Stimulated activated naive CD8-positive, alpha-beta T cell treated with anti-CD3 and anti-CD28 coated beads, Interleukin-15, Interleukin-2, amounts not matched to agents 100 U/mL and 50 U/mL, for 24 hours (primary cell): ENCODE data around the gene ARFGAP1.
A peak's percentile ranks its signal among the peaks of the same experiment; 100 is the strongest.

Source experiments
- ATAC-seq: fragments of 150-1000 bp; cut with Tn5 transposase; one replicate; pipeline ENCODE4 v1.10.0; 2021
- DNase-seq: peaks from one replicate; pipeline ENCODE4 v3.0.0; 2021

The ARFGAP1 gene

DNA sequence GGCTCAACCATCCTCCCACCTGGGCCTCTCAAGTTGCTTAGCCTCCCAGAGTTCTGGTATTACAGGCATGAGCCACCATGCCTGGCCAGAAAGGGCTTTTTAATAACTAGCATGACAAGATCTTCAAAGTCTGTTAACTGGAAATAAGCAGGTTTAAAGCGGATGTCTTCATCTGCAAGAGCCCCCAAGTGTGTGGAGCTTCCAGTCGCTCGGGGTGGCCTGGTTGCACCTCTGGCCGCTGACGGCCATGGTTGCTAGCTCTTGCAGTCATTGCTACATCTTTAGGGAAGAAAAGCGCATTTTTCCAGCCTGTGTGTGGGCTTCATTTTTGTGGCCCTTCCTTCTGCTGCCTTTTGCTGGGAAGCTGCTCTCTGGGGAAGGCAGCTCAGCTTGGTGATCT lies 7.8 kb downstream of the ARFGAP1 start:
- ATAC-seq = no peak
- DNase-seq = no peak

DNA sequence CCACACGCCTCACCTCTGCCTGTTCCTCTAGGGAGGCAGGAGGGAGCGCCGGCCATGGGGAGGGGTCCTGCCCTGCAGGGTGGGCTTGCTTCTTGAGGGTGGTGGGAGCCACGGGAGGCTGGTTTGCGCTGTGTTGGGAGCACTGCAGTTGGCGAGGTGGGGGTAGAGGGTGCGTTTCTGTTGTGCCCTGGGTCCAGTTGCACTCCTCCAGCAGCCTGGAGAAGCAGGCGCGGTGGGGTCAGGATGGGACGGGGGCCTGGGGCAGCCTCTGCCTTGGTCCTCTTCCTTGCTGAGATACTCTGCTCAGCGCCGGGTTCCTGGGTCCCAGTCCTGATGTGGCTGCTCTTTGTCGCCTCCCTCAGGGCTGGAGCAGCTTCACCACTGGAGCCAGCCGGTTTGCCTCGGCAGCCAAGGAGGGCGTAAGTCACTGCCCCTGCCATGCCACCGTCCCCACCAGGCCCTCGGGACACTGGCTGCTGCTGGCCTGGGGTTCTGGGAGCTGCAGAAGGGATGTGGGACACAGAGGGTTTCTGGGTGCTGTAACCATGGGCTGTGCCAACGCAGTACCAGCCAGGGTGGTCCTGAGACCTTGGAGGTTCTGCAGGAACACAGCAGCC lies 8.4 kb downstream of the ARFGAP1 start:
- no peak for ATAC-seq
- DNase-seq = no peak

DNA sequence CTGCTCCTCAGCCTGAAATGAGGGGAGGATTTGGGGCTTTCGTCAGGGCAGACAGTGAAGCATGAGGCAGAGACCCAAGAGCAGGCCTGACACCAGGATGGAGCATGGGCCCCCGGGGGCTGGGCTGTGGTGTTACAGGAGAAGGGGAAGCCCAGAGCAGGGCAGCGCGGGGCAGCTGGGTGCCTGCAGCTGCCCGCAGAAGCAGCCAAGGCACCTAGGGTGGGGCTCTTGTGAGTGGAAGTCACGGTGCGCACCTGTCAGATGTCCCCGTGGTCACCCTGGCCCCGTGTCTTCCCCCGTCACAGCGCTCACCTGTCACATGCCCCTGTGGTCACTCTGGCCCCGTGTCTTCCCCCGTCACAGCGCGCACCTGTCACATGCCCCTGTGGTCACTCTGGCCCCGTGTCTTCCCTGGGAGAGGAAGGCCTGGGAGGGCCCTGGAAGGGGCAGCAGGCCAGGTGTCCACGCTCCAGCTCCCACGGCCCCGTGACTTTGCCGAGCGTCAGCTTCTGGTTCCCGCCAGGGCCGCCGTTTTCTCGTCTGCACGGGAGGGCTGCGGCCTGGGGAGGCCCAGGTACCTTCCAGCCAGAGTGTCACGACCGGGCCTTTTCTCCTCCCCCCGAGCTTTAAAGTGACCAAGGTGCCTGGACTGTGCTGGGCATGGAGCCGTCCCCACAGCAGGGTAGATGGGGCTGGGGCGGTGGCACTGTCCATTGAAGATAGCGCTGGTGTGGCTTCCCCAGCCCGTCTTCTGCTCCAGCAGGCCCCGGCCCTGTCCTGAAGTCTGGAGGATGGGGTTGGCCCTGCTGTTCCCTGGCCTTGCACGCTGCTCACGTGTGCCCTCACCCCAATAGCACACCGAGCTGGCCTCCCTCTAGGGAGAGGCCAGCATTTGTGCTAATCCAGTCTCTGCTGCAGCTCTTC lies 9.4 kb downstream of the ARFGAP1 start:
- ATAC-seq = no peak
- no peak for DNase-seq

DNA sequence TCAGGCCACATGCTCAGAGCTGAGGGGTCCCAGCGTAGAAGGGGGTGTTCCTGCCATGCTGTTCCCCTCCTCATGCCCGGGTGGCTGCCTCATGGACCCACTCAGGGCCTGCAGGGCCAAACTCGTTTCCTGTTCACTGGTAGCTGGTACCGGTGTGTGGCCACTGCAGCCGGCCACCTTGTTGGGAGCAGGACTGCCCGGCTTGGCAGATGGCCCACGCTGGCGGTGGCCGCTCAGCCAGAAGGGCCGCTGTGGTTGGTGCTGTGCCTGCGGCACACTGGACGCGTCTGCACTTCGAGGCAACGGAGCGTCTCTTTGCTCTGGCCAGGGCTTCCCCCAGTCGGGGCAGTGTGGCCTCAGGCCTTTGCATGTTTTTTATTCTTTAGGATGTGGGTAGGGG lies 10.3 kb downstream of the ARFGAP1 start:
- DNase-seq (no peak), ATAC-seq (no peak)

DNA sequence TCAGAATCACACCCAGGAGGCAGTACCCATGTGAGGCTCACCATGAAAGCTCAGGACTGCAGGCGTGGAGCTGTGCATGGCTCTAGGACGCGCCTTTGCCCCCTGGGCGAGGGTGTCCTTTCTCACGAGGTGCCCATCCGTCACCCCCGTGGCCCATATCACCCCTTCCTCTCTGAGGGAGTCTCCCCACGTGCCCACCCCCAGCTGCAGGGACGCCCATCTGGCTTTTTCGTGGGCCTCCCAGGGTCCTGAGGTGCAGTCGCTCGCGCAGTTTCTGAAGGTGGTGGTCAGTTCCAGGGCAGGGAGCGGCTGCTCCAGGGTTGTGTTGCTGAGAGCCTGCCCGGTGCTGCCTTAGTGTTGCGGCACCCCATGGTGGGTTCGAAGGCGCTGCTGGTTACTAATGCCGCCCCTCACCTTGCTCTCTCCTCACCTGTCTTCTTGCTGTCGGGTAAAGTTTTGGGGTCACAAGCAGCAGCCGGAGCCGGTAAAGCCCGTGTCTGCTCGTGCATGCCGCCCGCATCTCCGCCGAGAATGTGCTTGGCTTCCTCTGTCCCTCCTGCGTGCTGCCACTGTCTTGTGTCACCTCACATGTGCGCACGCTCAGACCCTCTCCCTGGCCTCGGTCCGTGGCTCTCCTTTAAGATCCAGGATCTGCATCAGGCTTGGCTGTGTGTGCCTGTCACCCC lies 10.9 kb downstream of the ARFGAP1 start:
- no peak for ATAC-seq
- DNase-seq = no peak

DNA sequence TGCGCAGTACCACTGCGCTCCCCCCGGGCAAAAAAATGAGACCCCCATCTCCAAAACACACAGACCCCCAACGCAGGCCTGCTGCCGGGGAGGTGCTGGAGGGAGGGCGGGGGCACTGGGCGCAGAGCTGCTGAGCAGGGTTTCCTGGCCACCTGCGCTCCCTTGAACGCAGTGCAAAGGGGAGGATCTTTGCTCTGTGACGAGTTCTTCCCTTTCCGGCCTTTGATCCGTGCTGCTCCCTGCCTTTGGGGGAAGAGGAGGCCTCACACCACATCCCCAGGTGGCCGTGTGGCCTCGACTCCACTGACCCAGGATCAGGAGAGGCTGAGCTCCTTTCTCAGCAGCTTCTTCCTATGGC lies 11.4 kb downstream of the ARFGAP1 start:
- ATAC-seq (peak; percentile 34), DNase-seq (no peak)

DNA sequence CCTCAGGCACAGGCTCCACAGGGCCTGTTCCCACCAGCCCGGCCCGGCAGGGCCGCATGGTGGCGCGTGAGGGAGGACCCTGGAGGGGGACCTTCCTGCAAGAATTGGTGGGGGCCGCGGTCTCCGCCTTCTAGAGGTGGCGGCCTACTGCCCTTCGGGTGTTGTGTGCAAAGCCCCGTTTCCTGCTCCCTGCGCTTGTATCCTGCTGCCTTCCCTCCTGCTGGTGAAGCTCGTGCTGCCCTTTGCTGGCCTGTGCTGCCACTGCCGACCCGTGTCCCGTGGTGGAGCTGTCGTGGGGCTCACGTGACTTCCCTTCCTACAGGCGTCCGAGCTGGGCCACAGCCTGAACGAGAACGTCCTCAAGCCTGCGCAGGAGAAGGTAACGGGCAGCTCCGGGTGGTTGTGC lies 11.9 kb downstream of the ARFGAP1 start:
- ATAC-seq (no peak), DNase-seq (no peak)

DNA sequence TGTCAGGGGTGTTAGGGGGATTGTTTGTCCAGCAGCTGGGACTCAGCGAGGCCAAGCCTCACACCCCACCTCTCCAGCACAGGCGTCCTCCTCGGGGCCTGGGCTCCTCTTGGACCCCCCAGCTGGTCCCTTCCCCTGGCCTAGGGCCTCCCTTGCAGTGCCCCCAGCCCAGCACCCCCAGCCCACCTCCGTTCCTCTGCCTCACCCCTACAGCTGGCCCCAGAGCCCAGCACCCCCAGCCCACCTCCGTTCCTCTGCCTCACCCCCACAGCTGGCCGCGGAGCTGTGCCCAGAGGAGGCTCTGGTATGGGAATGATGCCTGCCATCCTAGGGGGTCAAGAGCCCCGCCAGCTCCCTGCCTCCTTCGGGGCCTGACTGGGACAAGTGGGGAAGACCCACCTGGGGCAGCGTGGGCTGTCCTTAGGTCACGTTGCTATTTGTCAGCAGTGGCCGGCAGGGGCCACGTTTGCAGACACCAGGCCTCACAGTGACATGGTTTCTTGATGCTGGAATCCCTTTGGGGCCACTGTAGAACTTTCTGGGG lies 12.4 kb downstream of the ARFGAP1 start:
- ATAC-seq (no peak), DNase-seq (no peak)

DNA sequence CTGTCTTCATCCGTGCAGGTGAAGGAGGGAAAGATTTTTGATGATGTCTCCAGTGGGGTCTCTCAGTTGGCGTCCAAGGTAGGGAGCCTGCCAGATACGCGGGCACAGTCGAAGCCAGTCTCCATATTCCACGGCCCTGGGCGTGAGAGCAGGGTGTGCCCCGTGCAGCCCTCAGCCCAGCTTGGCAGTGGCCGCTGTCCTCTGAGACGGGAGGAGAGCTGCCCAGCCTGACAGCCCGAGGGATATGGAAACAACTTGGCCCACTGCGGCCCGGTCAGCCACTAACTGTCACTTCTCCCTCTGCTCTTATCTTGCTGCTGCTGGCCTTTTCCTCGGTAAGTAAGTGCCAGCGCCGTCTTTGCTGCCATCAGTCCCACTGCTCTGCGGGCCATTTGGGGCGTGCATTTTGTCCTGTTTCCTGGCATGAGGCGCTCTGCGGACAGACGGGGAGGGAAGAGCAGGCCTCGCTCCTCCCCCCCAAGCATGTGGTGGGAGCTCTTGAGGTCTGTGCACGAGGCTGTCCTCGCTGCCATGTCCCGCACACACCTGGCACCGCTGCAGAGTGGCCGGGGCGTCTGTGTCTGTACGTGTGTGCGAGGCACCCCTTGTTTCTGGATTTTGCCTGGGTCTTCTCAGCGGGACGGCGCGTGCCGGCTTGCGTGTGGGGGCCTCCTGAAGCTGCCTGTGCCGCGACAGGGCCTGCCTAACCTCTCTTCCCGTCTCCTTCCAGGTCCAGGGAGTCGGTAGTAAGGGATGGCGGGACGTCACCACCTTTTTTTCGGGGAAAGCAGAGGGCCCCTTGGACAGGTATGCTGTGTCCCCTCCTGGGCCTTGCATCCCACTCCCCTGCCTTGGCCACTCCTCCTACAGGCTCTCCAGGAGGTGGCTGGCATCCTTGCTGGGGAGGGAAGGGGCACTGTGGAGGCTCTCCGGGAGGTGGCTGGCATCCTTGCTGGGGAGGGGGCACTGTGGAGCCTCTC lies 13.3 kb downstream of the ARFGAP1 start:
- DNase-seq = no peak
- no peak for ATAC-seq

DNA sequence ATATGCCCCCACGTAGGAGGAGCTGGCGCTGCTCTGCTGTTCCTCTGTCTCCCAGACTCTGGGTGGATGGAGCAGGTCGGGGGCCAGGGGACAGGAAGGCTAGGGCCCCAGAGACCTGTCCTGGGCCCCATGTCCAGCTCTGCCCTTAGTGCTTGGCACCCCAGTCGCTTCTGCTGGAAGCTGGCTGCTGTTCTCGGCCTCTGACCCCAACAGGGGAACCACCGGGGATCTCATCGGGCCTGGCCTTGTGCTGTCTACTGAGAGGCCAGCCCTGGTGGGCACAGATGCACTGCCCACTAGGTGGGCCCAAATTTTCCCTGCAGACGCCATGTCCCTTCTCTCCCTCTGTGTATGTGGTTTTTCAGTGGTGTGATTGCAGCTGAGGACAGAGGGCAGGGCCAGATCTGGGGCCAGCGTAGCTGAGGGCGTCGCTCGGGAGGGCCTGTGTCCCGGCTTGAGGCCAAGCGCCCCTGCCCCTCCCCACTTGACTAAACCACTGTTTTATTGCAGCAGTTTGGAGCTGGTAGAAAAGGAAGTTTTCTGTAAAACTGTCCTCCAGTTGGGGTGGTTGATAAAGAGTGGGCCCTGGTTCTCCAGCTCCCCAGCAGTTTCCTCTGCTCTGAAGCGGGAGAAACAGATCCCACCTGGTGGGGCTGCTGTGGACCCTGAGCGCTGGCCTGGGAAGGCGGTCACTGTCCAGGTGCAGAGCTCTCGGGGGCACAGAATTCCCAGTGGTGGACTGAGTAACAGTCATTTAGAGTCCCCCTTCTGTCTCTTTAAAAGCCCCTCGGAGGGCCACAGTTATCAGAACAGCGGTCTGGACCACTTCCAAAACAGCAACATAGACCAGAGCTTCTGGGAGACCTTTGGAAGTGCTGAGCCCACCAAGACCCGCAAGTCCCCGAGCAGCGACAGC lies 14.4 kb downstream of the ARFGAP1 start:
- DNase-seq (no peak), ATAC-seq (no peak)

DNA sequence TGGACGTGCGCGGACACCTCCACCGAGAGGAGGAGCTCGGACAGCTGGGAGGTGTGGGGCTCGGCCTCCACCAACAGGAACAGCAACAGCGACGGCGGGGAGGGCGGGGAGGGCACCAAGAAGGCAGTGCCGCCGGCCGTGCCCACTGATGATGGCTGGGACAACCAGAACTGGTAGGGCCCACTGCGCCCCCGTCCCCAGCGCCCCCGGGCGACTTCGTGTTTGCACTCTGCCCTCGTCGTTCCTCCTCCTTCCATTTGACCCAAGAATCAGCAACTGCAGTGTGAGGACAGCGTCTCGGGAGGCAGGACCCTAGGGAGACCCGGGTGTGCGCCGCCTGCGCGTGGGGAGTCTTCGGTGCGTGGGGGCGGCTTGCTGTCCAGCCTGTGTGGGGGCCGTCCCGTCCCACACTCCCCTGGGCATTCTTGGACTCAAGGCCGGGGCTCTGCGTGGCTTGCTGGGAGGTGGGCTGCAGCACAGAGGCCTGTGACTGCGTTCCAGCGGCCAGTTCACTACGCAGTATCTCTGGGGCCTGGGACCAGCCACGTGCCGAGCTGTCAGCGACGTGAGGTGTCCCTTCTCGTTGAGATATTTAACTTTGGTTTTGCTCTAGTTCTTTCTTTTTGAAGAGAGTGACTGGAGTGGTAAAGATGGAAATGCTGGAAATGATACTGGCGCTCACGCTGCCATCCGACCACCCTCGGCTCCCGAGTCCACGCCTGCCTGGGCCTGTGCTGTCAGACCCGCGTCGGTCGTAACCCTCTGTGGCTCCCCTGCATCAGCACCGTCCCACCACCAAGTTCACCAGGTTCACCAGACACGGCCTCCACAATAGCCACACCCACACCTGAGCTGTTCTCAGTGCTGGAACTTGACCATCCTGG lies 15.3 kb downstream of the ARFGAP1 start:
- ATAC-seq = no peak
- no peak for DNase-seq

DNA sequence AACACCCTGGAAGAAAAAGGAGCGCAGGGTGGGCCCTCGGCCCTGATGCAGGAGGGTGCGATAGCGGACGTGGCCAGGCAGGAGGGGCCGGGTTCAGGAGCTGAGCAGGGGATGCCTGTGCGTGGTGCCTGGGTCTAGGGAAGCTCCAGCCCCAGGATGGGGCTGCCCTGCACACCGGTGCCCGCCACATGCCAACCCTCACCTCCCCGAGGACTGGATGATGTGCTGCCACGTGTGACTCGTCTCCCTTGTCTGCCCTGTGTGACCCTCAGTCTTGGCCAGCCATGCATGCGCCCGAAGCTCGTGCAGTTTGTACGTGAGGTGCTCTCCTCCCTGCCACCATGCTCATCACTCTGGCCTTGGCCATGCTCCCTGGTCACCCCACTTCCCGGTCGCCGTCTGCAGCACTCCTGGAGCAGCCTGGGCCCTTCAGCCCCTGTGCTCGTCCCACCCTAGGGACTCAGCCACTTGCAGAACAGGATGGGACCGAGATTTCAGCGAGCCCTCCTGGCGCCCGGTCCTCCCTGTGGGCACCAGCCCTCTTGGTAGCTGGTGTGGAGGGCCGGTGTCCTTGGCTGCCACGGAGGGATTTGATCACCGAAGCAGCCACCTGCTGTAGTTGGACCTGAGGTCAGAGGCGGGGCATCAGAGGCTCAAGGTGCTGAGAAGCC lies 16.1 kb downstream of the ARFGAP1 start:
- ATAC-seq (no peak), DNase-seq (no peak)

DNA sequence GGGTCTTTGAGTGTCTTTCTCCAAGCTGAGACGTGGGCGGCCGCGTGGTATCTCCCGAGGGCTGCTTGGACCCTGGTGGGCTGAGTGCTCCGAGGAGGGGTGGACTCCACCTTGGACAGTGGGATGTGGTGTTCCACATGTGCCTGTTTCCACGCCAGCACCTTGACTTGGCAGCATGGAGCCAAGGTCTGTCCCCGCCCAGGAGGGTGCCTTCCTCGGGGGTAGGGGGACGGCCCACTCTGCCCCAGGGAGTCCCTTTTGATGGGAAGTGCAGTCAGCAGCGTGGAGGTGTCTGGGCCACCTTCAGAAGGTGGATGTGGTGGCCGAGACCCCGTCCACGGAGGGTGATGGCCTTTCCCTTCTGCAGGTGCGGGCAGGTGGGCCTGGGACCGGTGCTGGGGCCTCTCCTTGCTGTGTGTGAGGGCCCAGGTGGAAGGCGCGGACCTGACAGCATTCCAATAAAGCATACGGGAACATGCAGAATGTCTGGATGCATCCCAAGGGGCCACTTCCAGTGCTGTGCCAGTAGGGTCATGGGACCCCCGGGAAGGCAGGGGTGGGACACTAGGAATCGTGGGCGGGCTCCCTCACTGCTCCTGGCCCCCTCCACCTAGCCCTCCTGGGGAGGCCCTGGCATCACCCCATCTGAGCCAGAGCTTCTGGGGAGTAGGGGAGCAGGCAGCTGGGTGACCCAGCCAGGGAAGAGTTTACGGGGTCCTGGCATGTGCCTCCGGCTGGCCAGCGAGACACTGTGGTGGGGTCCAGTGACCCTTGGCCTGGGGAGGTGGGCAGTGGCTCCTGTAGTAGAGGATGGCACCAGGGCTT lies 16.9 kb downstream of the ARFGAP1 start:
- no peak for ATAC-seq
- no peak for DNase-seq

DNA sequence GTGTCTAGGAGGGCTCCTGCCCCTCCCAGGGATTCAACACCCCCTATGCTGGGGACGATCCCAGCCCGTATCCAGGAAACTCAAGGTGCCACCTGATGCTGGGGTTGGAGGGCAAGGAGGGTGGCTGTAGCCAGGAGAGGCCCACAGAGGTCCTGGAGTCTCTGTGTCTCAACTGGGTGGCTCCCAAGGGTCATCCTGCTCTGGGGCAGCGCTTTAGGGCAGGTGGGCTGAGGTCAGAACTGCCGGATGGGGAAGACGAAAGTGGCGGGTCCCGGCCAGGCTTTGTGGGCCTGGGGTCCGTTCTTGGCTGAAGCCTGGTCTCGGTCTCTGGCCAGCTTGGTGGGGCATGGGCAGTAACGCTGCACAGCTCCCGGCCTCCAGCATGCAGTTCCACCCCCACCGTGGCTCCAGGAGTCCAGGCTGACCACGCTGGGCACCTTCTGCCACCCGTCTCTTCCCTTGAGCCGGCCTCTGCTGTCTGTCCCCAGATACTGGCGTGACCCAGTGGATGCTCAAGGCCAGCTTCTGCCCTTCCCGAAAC lies 17.6 kb downstream of the ARFGAP1 start:
- DNase-seq = no peak
- no peak for ATAC-seq

DNA sequence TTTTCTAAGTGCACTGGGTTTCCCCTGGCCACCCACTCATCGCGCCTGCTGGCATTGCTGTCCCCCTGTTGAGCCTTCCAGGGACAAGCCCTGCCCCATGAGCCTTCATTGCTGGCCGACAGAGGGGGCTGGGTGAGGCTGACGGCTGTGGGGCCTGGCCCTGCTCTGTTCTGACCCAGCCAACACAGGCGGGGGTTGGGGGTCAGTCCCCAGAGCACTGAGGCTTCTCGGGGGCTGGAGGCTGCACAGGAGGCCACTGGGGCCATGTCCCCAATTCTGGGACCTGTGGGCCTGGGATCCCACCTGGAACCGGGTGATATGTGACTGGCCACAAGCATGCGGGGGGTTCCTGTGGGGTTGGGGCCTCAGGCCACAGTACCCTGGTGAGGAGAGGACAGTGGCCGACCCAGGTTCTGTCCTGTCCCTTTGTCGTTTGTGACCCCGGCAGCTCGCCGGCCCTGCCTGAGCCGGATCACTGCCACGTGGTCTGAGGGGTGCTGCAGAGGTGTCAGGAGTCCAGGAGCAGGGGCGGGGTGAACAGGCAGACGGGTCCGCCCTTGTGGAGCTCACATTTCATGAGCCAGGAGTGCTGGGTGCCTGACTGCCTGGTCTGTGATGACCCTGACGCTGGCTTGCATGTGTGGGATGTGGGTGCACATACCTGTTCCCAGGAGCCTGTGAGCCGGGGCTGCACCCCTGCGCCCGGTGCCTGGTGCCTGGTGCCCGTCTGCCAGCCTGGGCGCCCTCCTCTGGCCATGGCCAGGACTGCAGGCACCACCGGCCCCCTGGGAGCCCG lies 18.3 kb downstream of the ARFGAP1 start:
- peak; percentile 70 for ATAC-seq
- peak; percentile 87 for DNase-seq

DNA sequence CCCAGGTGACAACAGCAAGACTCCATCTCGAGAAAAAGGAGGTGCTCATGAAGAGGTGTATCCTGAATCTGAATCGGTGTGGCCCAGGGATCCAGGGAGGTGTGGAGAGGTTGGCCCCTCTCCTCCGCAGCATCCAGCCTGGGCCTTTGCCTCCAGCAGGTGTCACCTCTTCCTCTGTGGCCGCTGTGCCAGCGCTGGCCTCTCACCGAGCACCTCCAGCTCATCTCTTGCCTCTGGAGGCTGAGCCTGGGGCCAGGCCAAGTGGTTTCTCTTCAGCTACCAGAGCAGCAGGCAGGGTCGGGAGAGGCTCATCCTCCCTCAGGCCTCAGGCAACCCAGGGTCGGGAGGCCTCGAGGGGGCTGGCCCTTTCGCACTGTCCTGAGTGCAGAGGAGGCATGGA lies 19.2 kb downstream of the ARFGAP1 start:
- no peak for ATAC-seq

DNA sequence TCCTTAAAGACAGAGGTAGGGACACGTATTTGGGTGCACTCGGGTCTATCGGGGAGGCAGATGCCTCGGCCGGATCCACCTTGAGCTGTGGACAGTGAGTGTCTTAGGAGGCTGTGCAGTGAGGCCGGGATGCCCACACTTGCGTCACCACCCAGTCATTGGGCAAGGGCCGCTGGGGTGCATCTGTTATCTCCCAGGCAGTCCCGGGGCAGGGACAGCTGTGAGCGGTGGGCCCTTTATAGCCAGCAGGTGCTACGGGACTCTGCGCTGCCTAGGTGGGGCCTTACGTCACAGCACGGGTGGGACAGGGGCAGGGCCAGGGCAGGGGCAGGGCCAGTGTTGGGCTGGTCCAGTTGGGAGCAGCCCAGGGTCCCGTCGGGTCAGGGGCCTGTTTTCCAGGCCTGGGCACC lies 19.7 kb downstream of the ARFGAP1 start:
- DNase-seq = no peak
- ATAC-seq = no peak

More for the DNA sequence above, 19.2 kb downstream of the ARFGAP1 start:
- no peak for DNase-seq
